ENCODE data around the gene PRDM4.

GRCh38 chr12:107704041-107704440 is 56.9 kb downstream of the PRDM4 start:
- TF ChIP-seq CTCF (IDR thresholded peaks at IDR 0.05; ENCODE audit: low read length) (no peak), EZH2phosphoT487 (IDR thresholded peaks at IDR 0.05; ENCODE audit: low read length) (no peak), EZH2 (optimal IDR thresholded peaks at IDR 0.05; ENCODE audit: low read depth, low read length) (no peak)
